ENCODE data around the gene TRIM47.

DNA sequence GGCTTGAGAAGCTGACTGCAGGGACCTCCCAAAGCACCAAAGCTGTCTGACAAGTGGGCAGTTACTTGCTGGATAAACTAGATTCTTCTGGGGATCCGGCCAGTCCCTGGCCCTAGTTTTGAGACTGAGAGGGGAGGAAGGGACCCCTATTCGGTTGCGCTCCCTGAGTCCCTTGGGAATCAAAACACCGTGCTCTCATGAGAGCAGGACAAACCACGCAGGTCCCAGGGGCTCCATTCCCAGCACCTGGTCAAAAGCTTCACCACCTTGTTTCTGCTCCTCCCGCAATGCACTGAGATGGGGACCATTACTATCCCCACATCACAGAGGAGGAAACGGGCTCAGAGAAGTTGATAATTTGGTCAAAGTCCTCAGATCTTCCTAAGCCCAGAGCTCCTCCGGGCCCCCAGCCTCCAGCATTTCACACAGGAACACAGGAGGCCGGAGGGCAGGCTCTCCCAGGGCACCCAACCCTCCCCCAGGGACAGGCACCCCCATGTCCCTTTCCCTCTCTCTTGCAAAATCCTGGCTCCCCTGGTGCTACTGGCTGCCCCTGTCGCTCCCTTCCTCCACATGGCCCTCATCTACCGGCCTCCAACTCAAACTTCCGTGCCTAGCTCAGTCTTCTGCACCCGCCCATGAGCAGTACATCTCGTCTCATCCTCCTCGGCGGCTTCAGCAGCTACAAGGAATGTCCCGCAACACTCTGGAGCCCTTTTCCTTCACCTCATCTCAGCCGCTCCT lies 15.1 kb upstream of the TRIM47 start:
- TF ChIP-seq CTCF (IDR thresholded peaks at IDR 0.05; ENCODE audit: low read depth, low read length, missing input control) = no peak
- no peak for TF ChIP-seq REST (IDR thresholded peaks at IDR 0.05)
- TF ChIP-seq ATF3 (IDR thresholded peaks at IDR 0.05) = no peak
- TF ChIP-seq RAD21 (IDR thresholded peaks at IDR 0.05) = no peak
- no peak for TF ChIP-seq FOXA1 (IDR thresholded peaks at IDR 0.05)
- TF ChIP-seq ZBTB33 (IDR thresholded peaks at IDR 0.05) = no peak
- TF ChIP-seq SP1 (IDR thresholded peaks at IDR 0.05) = no peak
- TF ChIP-seq HNF4G (IDR thresholded peaks at IDR 0.05) = no peak
- TF ChIP-seq GABPA (IDR thresholded peaks at IDR 0.05 in 1 of 2, conservative IDR thresholded peaks at IDR 0.05 in 1 of 2) = no peak
- TF ChIP-seq EGR1 (IDR thresholded peaks at IDR 0.05; ENCODE audit: low read depth in 2 of 2) = no peak
- TF ChIP-seq YY1 (IDR thresholded peaks at IDR 0.05) = no peak
